ENCODE measurements around the gene FIG4. TPM values are rescaled to one million over a fixed set of nuclear protein-coding genes. Genes with fewer than 3 reads are reported as not detected.
"Not testable (repeated sequence)": the region's sequence is repeated elsewhere in the genome, so short reads cannot be mapped to it uniquely, and the experiment has no call there.

Gene FIG4
- total and polyA plus RNA-seq, 2 of the 13 experiments (the other 11 are each of a cell fraction or from before 2014, with no cell fraction given): 5.5 to 7.9 TPM

- ATAC-seq: no peak
- no peak for DNase-seq (ENCODE audit: low spot score)
- H3K27ac ChIP-seq (ENCODE audit: extremely low read length, insufficient read depth, low read length): no peak overlapping the region
- no peaks in the 10 kb centered on the region for H3K79me2 ChIP-seq (ENCODE audit: insufficient read depth, low read length)
- H3K27me3 ChIP-seq (ENCODE audit: control insufficient read depth in 1 of 2, insufficient read depth in 2 of 2, low read length in 2 of 2): no peaks in the 10 kb centered on the region
- no peak for FAIRE-seq
- 96% methylated on average over 2 of the region's 2 CpGs for WGBS (ENCODE audit: low lambda C conversion rate)
- H3K4me1 ChIP-seq (ENCODE audit: insufficient read depth, low read length): no peaks in the 10 kb centered on the region
- POLR2A ChIA-PET: no interaction called here
- H3K9ac ChIP-seq (ENCODE audit: insufficient read depth, low read depth, low read length): no peak overlapping the region
- H3K9me3 ChIP-seq (ENCODE audit: low read length): no peaks in the 10 kb centered on the region; the same call in none of the 2 replicates
- H3K4me2 ChIP-seq (ENCODE audit: low read depth, low read length): no peak overlapping the region
- H2AFZ ChIP-seq (ENCODE audit: low read length): no peak overlapping the region
- CTCF ChIA-PET (ENCODE audit: low intra/inter-chr PET ratio, low total read pairs): no interaction called here
- intact Hi-C loops (cut with micrococcal nuclease; ENCODE audit: unreplicated experiment): no loop called here
- TF ChIP-seq POLR2AphosphoS5 (IDR thresholded peaks at IDR 0.05; ENCODE audit: low read depth, low read length): no peak
- TF ChIP-seq, protein P1, sequence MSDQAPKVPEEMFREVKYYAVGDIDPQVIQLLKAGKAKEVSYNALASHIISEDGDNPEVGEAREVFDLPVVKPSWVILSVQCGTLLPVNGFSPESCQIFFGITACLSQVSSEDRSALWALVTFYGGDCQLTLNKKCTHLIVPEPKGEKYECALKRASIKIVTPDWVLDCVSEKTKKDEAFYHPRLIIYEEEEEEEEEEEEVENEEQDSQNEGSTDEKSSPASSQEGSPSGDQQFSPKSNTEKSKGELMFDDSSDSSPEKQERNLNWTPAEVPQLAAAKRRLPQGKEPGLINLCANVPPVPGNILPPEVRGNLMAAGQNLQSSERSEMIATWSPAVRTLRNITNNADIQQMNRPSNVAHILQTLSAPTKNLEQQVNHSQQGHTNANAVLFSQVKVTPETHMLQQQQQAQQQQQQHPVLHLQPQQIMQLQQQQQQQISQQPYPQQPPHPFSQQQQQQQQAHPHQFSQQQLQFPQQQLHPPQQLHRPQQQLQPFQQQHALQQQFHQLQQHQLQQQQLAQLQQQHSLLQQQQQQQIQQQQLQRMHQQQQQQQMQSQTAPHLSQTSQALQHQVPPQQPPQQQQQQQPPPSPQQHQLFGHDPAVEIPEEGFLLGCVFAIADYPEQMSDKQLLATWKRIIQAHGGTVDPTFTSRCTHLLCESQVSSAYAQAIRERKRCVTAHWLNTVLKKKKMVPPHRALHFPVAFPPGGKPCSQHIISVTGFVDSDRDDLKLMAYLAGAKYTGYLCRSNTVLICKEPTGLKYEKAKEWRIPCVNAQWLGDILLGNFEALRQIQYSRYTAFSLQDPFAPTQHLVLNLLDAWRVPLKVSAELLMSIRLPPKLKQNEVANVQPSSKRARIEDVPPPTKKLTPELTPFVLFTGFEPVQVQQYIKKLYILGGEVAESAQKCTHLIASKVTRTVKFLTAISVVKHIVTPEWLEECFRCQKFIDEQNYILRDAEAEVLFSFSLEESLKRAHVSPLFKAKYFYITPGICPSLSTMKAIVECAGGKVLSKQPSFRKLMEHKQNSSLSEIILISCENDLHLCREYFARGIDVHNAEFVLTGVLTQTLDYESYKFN (CRISPR knock-in tag; conservative IDR thresholded peaks at IDR 0.05): no peak
- TF ChIP-seq GATAD2A (CRISPR knock-in tag; IDR thresholded peaks at IDR 0.05): no peak
- TF ChIP-seq ZNF12 (CRISPR knock-in tag; IDR thresholded peaks at IDR 0.05): no peak
- TF ChIP-seq ZNF737 (CRISPR knock-in tag; IDR thresholded peaks at IDR 0.05; ENCODE audit: borderline replicate concordance): no peak
- TF ChIP-seq THAP11 (CRISPR knock-in tag; IDR thresholded peaks at IDR 0.05): no peak
- TF ChIP-seq IKZF4 (CRISPR knock-in tag; IDR thresholded peaks at IDR 0.05; ENCODE audit: borderline replicate concordance, low read depth, not compliant biosample characterization): no peak
- TF ChIP-seq ZBTB7A (CRISPR knock-in tag; IDR thresholded peaks at IDR 0.05): no peak
- BruUV-seq (replicated peaks): no TSS peak
- H3K4me3 ChIP-seq (replicated peaks in 1 of 3; ENCODE audit: insufficient read depth in 1 of 3, low read depth in 2 of 3, low read length in 3 of 3): no peak overlapping the region
- in situ Hi-C loops (cut with HindIII; ENCODE audit: extremely low pct_ligation_motif_present, low pct_unique_long_range_greater_than_20kb): no loop called here
- no peaks in the 10 kb centered on the region for H4K20me1 ChIP-seq (ENCODE audit: insufficient read depth, low read length)
- H3K36me3 ChIP-seq (replicated peaks in 1 of 2; ENCODE audit: control insufficient read depth in 1 of 2, insufficient read depth in 2 of 2, low read length in 2 of 2): no peaks in the 10 kb centered on the region
These were observed 135.5 kb downstream of the FIG4 start for GRCh38 chr6:109826551-109826950.

DNA sequence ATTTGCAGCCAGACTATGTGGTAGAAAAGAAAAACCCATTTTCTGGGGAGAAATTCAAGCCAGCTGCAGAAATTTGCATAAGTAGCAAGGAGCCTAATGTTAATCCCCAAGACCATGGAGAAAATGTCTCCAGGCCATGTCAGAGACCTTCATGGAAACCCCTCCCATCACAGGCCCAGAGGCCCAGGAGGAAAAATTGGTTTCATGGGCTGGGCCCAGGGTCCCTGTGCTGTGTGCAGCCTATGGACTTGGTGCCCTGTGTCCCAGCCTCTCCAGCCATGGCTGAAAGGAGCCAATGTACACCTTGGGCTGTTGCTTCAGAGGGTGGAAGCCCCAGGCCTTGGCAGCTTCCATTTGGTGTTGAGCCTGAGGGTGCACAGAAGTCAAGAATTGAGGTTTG is 140.3 kb downstream of the FIG4 start:
- BruUV-seq (replicated peaks); H3K36me3 ChIP-seq (replicated peaks in 1 of 2; ENCODE audit: control insufficient read depth in 1 of 2, insufficient read depth in 2 of 2, low read length in 2 of 2); POLR2A ChIA-PET; H3K4me3 ChIP-seq (replicated peaks in 1 of 3; ENCODE audit: insufficient read depth in 1 of 3, low read depth in 2 of 3, low read length in 3 of 3); H3K4me1 ChIP-seq (ENCODE audit: insufficient read depth, low read length); H3K79me2 ChIP-seq (ENCODE audit: insufficient read depth, low read length); H3K9ac ChIP-seq (ENCODE audit: insufficient read depth, low read depth, low read length); H4K20me1 ChIP-seq (ENCODE audit: insufficient read depth, low read length); intact Hi-C loops (cut with micrococcal nuclease; ENCODE audit: unreplicated experiment); H2AFZ ChIP-seq (ENCODE audit: low read length); H3K9me3 ChIP-seq (ENCODE audit: low read length); in situ Hi-C loops (cut with HindIII; ENCODE audit: extremely low pct_ligation_motif_present, low pct_unique_long_range_greater_than_20kb); ATAC-seq; H3K4me2 ChIP-seq (ENCODE audit: low read depth, low read length); H3K27ac ChIP-seq (ENCODE audit: extremely low read length, insufficient read depth, low read length); H3K27me3 ChIP-seq (ENCODE audit: control insufficient read depth in 1 of 2, insufficient read depth in 2 of 2, low read length in 2 of 2); DNase-seq (ENCODE audit: low spot score); FAIRE-seq; CTCF ChIA-PET (ENCODE audit: low intra/inter-chr PET ratio, low total read pairs): not testable (repeated sequence)

Data from HepG2 (cell line).